ENCODE results near the gene LRCOL1. TPM values are rescaled to one million over a fixed set of nuclear protein-coding genes. Genes with fewer than 3 reads are reported as not detected.

LRCOL1 gene
- total RNA-seq, 1 experiment from 2014 or later: not detected

GRCh38 chr12:132555686-132556085, 54.7 kb downstream of the LRCOL1 start:
- no peaks in the 10 kb centered on the region for H3K9me3 ChIP-seq (ENCODE audit: control insufficient read depth in 1 of 2, insufficient read depth in 1 of 2, low read depth in 1 of 2, low read length in 2 of 2)
- no TSS peak for BruUV-seq (replicated peaks)
- ATAC-seq: no peak
- H3K79me2 ChIP-seq (ENCODE audit: insufficient read depth, low read length): peaks cover 8% of the 10 kb centered on the region
- H3K36me3 ChIP-seq (ENCODE audit: control insufficient read depth in 1 of 2, insufficient read depth in 2 of 2, low read length in 2 of 2): no peaks in the 10 kb centered on the region
- no peak overlapping the region for H2AFZ ChIP-seq (ENCODE audit: low read depth, low read length, poor library complexity, severe bottlenecking)
- RAD21 ChIA-PET (ENCODE audit: low non-redundant PET in 1 of 2, low total read pairs in 2 of 2, uncharacterized antibody in 2 of 2, unreplicated experiment in 2 of 2): no interaction called here
- H3K27ac ChIP-seq (ENCODE audit: low read depth, low read length): no peak overlapping the region; the same call in 1 of the 2 replicates
- H3K9ac ChIP-seq (ENCODE audit: low read length): no peak overlapping the region
- intact Hi-C loops (cut with micrococcal nuclease): no loop called here
- no peaks in the 10 kb centered on the region for H3K9me2 ChIP-seq (ENCODE audit: insufficient read depth)
- no peaks in the 10 kb centered on the region for H3K27me3 ChIP-seq (ENCODE audit: insufficient read depth, low read length)
- H3K4me2 ChIP-seq (ENCODE audit: low read length): no peak overlapping the region
- CTCF ChIA-PET: no interaction called here
- peaks cover 3 to 16% of the 10 kb centered on the region in 2 experiments; a peak in 3 of 4 replicates for H3K4me1 ChIP-seq (ENCODE audit: control insufficient read depth in 1 of 2, insufficient read depth in 2 of 2, low read length in 2 of 2)
- DNase-seq (ENCODE audit: low read depth, low spot score): no peak
- no peak for TF ChIP-seq RAD21 (IDR thresholded peaks at IDR 0.05; ENCODE audit: low read depth)
- no peak for TF ChIP-seq EZH2 (IDR thresholded peaks at IDR 0.05)
- no peak for TF ChIP-seq CTCF (IDR thresholded peaks at IDR 0.05 in 2 of 3, conservative IDR thresholded peaks at IDR 0.05 in 1 of 3; ENCODE audit: borderline replicate concordance in 1 of 3, insufficient read depth in 1 of 3, low read depth in 2 of 3, low read length in 2 of 3)
- TF ChIP-seq ELF1 (IDR thresholded peaks at IDR 0.05; ENCODE audit: borderline replicate concordance, low read depth): no peak
- TF ChIP-seq MAX (IDR thresholded peaks at IDR 0.05): no peak
- no peak for TF ChIP-seq FOSL1 (IDR thresholded peaks at IDR 0.05; ENCODE audit: low read depth)
- TF ChIP-seq REST (IDR thresholded peaks at IDR 0.05; ENCODE audit: low read depth): no peak
- TF ChIP-seq TCF7L2 (IDR thresholded peaks at IDR 0.05; ENCODE audit: borderline replicate concordance, extremely low read depth, insufficient read depth, insufficient read length): no peak
- TF ChIP-seq JUND (IDR thresholded peaks at IDR 0.05): no peak
- POLR2A ChIA-PET: no interaction called here
- H3K4me3 ChIP-seq (replicated peaks in 1 of 2; ENCODE audit: low read depth in 1 of 2, low read length in 2 of 2): no peak overlapping the region
- H4K20me1 ChIP-seq (ENCODE audit: insufficient read depth): no peaks in the 10 kb centered on the region
